ENCODE measurements around the gene NRIP1.

DNA sequence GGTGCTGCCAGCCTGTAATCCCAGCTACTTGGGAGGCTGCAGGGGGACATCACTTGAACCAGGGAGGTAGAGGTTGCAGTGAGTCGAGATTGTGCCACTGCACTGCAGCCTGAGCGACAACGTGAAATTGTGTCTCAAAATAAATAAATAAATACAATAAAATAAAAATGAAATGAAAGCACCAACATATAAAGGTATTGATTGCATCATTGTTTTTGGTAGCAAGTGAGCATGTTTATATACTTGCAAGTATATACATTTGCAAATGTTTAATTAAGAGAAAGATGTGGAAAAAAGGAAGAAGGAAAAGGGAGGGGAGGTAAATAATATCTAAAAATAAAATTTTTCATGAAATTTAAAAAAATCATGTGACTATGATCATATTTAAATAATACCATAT, 32.8 kb upstream of the NRIP1 start:
- TF ChIP-seq, protein P1, sequence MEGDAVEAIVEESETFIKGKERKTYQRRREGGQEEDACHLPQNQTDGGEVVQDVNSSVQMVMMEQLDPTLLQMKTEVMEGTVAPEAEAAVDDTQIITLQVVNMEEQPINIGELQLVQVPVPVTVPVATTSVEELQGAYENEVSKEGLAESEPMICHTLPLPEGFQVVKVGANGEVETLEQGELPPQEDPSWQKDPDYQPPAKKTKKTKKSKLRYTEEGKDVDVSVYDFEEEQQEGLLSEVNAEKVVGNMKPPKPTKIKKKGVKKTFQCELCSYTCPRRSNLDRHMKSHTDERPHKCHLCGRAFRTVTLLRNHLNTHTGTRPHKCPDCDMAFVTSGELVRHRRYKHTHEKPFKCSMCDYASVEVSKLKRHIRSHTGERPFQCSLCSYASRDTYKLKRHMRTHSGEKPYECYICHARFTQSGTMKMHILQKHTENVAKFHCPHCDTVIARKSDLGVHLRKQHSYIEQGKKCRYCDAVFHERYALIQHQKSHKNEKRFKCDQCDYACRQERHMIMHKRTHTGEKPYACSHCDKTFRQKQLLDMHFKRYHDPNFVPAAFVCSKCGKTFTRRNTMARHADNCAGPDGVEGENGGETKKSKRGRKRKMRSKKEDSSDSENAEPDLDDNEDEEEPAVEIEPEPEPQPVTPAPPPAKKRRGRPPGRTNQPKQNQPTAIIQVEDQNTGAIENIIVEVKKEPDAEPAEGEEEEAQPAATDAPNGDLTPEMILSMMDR (IDR thresholded peaks at IDR 0.05): no peak
- TF ChIP-seq POLR2AphosphoS5 (IDR thresholded peaks at IDR 0.05) (no peak), POLR2A (IDR thresholded peaks at IDR 0.05) (no peak)

Data from prostate gland (tissue), 2 donors.